Astrocyte (in vitro differentiated cells and primary cell): Measurements from ENCODE around the gene SNX8.

Source experiments
- CTCF ChIP-seq: IDR thresholded peaks from 2 replicates; pipeline ENCODE4 v1.5.1; 2011; ENCODE audit warnings: low read depth, mild to moderate bottlenecking, inconsistent platforms, low read length, moderate library complexity; ENCODE audit not compliant: insufficient read depth
- EZH2 ChIP-seq: IDR thresholded peaks from 2 replicates; pipeline ENCODE4 v1.6.1; 2012; ENCODE audit warnings: mild to moderate bottlenecking, low read length, inconsistent platforms; ENCODE audit not compliant: insufficient read depth

GRCh38 chr7:2350861-2351260, 36.6 kb upstream of the SNX8 start:
- TF ChIP-seq CTCF (no peak), EZH2 (no peak)
